MM.1S (cell line): ENCODE data around the gene ZNF326.

Experiments used
- DNase-seq: peaks from one replicate; pipeline ENCODE4 v3.0.0-alpha.2; 2015
- H2AFZ ChIP-seq: fragments of 300-600 bp; sonication (generic); 2 replicates; pipeline ENCODE4 v1.6.0; 2016; ENCODE audit warnings: antibody characterized with exemption, low read length
- H3F3A ChIP-seq: fragments of 300-600 bp; sonication (generic); 2 replicates; pipeline ENCODE4 v1.6.1; 2016; ENCODE audit warnings: mild to moderate bottlenecking, antibody characterized with exemption, low read length, moderate library complexity, mixed read lengths; ENCODE audit not compliant: insufficient read depth
- H3K27ac ChIP-seq: fragments of 300-600 bp; sonication (generic); 2 replicates; pipeline ENCODE4 v1.5.1; 2016; ENCODE audit warnings: mild to moderate bottlenecking, low read length
- H3K27me3 ChIP-seq: fragments of 300-600 bp; sonication (generic); replicated peaks from 2 replicates; pipeline ENCODE4 v1.6.0; 2016; ENCODE audit warnings: low read length; ENCODE audit not compliant: insufficient read depth
- H3K36me3 ChIP-seq: fragments of 300-600 bp; sonication (generic); replicated peaks from 2 replicates; pipeline ENCODE4 v1.6.1; 2016; ENCODE audit warnings: mild to moderate bottlenecking, low read length, mixed read lengths; ENCODE audit not compliant: insufficient read depth
- H3K4me1 ChIP-seq: fragments of 300-600 bp; sonication (generic); 2 replicates; pipeline ENCODE4 v1.6.1; 2016; ENCODE audit warnings: low read length, mixed read lengths
- H3K4me2 ChIP-seq: fragments of 300-600 bp; sonication (generic); 2 replicates; pipeline ENCODE4 v1.6.0; 2016; ENCODE audit warnings: low read depth, low read length
- H3K4me3 ChIP-seq: fragments of 300-600 bp; sonication (generic); 2 replicates; pipeline ENCODE4 v1.5.1; 2016; ENCODE audit warnings: low read length, mixed read lengths
- H3K79me2 ChIP-seq: fragments of 300-600 bp; sonication (generic); 2 replicates; pipeline ENCODE4 v1.6.1; 2016; ENCODE audit warnings: mixed run types, low read length, mixed read lengths
- H3K9ac ChIP-seq: fragments of 300-600 bp; sonication (generic); 2 replicates; pipeline ENCODE4 v1.6.1; 2016; ENCODE audit warnings: low read length, mixed read lengths
- H3K9me2 ChIP-seq: fragments of 300-600 bp; sonication (generic); replicated peaks from 2 replicates; pipeline ENCODE4 v1.6.1; 2016; ENCODE audit warnings: mild to moderate bottlenecking, low read length, mixed read lengths; ENCODE audit not compliant: insufficient read depth
- H3K9me3 ChIP-seq: fragments of 300-600 bp; sonication (generic); replicated peaks from 2 replicates; pipeline ENCODE4 v1.6.1; 2016; ENCODE audit warnings: mild to moderate bottlenecking, low read length, mixed read lengths; ENCODE audit not compliant: insufficient read depth
- H4K20me1 ChIP-seq: fragments of 300-600 bp; sonication (generic); 2 replicates; pipeline ENCODE4 v1.6.1; 2016; ENCODE audit warnings: mild to moderate bottlenecking, low read length, moderate library complexity, mixed read lengths; ENCODE audit not compliant: insufficient read depth
- EZH2 ChIP-seq: fragments of 300-600 bp; sonication (generic); optimal IDR thresholded peaks from 2 replicates; pipeline ENCODE3; 2017; ENCODE audit warnings: low read depth, mild to moderate bottlenecking, antibody characterized with exemption, low read length, mixed read lengths
- EZH2phosphoT487 ChIP-seq: fragments of 300-600 bp; sonication (generic); IDR thresholded peaks from 2 replicates; pipeline ENCODE4 v1.6.1; 2018; ENCODE audit warnings: antibody characterized with exemption, low read length
- TF ChIP-seq, protein P1 (sequence below): fragments of 300-600 bp; sonication (generic); IDR thresholded peaks from 2 replicates; pipeline ENCODE4 v1.5.1; 2016; ENCODE audit warnings: antibody characterized with exemption, low read length, mixed read lengths

The ZNF326 gene

DNA sequence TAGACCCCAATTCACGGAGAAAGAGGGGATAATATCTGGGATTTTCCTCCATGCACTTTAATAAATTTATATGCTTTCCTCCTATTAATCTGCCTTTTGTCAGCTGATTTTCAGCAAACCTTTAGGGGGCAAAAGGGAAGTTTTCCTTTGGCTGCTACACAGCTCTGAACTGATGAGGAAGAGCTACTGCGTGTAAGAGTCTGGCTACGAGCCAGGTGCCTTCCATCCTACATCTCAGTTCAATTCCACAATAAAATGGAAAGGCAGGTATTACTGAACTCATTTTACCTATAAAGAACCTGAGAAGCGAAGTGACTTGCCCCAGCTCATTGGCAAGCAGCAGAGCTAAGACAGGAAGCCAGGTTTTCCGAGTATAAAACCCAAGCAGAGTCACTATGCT, 28.3 kb upstream of the ZNF326 start:
- H3K9me3 ChIP-seq, result no peaks in the 10 kb centered on the region
- H3K27ac ChIP-seq, result no peak overlapping the region
- H4K20me1 ChIP-seq, result no peaks in the 10 kb centered on the region
- TF ChIP-seq EZH2phosphoT487 (no peak), EZH2 (no peak)
- TF ChIP-seq, protein P1, sequence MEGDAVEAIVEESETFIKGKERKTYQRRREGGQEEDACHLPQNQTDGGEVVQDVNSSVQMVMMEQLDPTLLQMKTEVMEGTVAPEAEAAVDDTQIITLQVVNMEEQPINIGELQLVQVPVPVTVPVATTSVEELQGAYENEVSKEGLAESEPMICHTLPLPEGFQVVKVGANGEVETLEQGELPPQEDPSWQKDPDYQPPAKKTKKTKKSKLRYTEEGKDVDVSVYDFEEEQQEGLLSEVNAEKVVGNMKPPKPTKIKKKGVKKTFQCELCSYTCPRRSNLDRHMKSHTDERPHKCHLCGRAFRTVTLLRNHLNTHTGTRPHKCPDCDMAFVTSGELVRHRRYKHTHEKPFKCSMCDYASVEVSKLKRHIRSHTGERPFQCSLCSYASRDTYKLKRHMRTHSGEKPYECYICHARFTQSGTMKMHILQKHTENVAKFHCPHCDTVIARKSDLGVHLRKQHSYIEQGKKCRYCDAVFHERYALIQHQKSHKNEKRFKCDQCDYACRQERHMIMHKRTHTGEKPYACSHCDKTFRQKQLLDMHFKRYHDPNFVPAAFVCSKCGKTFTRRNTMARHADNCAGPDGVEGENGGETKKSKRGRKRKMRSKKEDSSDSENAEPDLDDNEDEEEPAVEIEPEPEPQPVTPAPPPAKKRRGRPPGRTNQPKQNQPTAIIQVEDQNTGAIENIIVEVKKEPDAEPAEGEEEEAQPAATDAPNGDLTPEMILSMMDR, result no peak
- no peaks in the 10 kb centered on the region for H3K36me3 ChIP-seq
- no peak for DNase-seq
- no peak overlapping the region for H3K9ac ChIP-seq
- H3F3A ChIP-seq, result no peaks in the 10 kb centered on the region
- peaks cover 11% of the 10 kb centered on the region for H3K4me1 ChIP-seq
- no peak overlapping the region for H3K4me3 ChIP-seq
- H3K9me2 ChIP-seq, result no peaks in the 10 kb centered on the region
- no peaks in the 10 kb centered on the region for H3K79me2 ChIP-seq
- H2AFZ ChIP-seq, result no peak overlapping the region
- H3K27me3 ChIP-seq, result no peaks in the 10 kb centered on the region
- no peak overlapping the region for H3K4me2 ChIP-seq

DNA sequence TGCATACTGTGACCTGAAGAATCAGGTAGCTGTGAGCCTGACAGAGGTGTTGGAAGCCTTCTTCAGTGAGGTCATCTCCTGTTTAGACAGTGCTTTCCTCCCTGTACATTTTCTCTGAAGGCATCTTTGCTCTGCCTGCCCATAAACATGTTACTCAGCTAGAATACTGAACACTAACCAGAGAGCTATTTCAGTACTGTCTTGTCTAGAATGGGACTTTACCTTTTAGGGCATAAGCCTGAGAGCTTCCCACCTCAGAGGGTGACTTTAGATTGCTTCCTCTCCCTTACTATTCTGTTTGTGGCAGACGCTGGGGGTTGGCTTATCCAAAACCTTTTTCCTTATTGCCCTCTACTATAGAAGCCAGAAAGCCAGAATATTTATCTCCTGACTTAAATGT, 23.3 kb upstream of the ZNF326 start:
- H3K79me2 ChIP-seq, result no peaks in the 10 kb centered on the region
- DNase-seq, result no peak
- H3K27me3 ChIP-seq, result no peaks in the 10 kb centered on the region
- H3K4me1 ChIP-seq, result no peaks in the 10 kb centered on the region
- no peaks in the 10 kb centered on the region for H3K9me2 ChIP-seq
- no peak overlapping the region for H3K4me3 ChIP-seq
- no peaks in the 10 kb centered on the region for H4K20me1 ChIP-seq
- no peak overlapping the region for H2AFZ ChIP-seq
- H3K36me3 ChIP-seq, result no peaks in the 10 kb centered on the region
- H3K4me2 ChIP-seq, result no peak overlapping the region
- H3K9me3 ChIP-seq, result no peaks in the 10 kb centered on the region
- H3K9ac ChIP-seq, result no peak overlapping the region
- TF ChIP-seq, protein P1, result no peak
- no peak for TF ChIP-seq EZH2phosphoT487
- H3F3A ChIP-seq, result no peaks in the 10 kb centered on the region
- H3K27ac ChIP-seq, result no peak overlapping the region

GRCh38 chr1:89972024-89972423, 22.9 kb upstream of the ZNF326 start:
- Histone ChIP-seq H3K27me3 (no peaks in the 10 kb centered on the region), H3K79me2 (no peaks in the 10 kb centered on the region), H3K27ac (no peak overlapping the region), H3K4me1 (no peaks in the 10 kb centered on the region), H4K20me1 (no peaks in the 10 kb centered on the region), H3F3A (no peaks in the 10 kb centered on the region), H3K4me2 (no peak overlapping the region), H3K9me3 (no peaks in the 10 kb centered on the region), H3K9ac (no peak overlapping the region), H2AFZ (no peak overlapping the region), H3K4me3 (no peak overlapping the region), H3K9me2 (no peaks in the 10 kb centered on the region), H3K36me3 (no peaks in the 10 kb centered on the region)
- DNase-seq, result no peak
- TF ChIP-seq EZH2phosphoT487 (no peak), EZH2 (no peak)
- TF ChIP-seq, protein P1, result no peak
